ENCODE results near the gene ZW10. TPM values are rescaled to one million over a fixed set of nuclear protein-coding genes. Genes with fewer than 3 reads are reported as not detected.
"Not testable (repeated sequence)": the region's sequence is repeated elsewhere in the genome, so short reads cannot be mapped to it uniquely, and the experiment has no call there.

The ZW10 gene
- total and polyA plus RNA-seq, 2 donors from 2014 or later: 6.7 to 11.0 TPM

- Histone ChIP-seq H3K36me3 (ENCODE audit: control insufficient read depth in 2 of 3, insufficient read depth in 3 of 3, low read length in 3 of 3) (no peaks in the 10 kb centered on the region), H3K4me3 (ENCODE audit: low read length in 3 of 3) (no peak overlapping the region), H3K9ac (ENCODE audit: low read length in 3 of 3) (no peak overlapping the region), H3K27ac (ENCODE audit: low read depth in 2 of 2, low read length in 2 of 2) (no peak overlapping the region), H3K27me3 (ENCODE audit: control insufficient read depth, insufficient read depth, low read length) (no peaks in the 10 kb centered on the region), H3K9me3 (ENCODE audit: control insufficient read depth in 2 of 3, insufficient read depth in 1 of 3, low read length in 3 of 3) (no peaks in the 10 kb centered on the region), H3K4me1 (ENCODE audit: control insufficient read depth in 2 of 3, insufficient read depth in 2 of 3, low read depth in 1 of 3, low read length in 3 of 3) (no peaks in the 10 kb centered on the region)
- no peak for TF ChIP-seq CTCF (IDR thresholded peaks at IDR 0.05; ENCODE audit: borderline replicate concordance, extremely low read depth, insufficient read depth)
- FAIRE-seq (no peak), DNase-seq (no peak)
- intact Hi-C loops (cut with DNase I): no loop called here
Observed at GRCh38 chr11:113789675-113790320, 16.3 kb upstream of the ZW10 start.

GRCh38 chr11:113789016-113789415 is 15.5 kb upstream of the ZW10 start:
- H3K4me3 ChIP-seq (ENCODE audit: low read length in 3 of 3); H3K27me3 ChIP-seq (ENCODE audit: control insufficient read depth, insufficient read depth, low read length); H3K27ac ChIP-seq (ENCODE audit: low read depth in 2 of 2, low read length in 2 of 2); H3K36me3 ChIP-seq (ENCODE audit: control insufficient read depth in 2 of 3, insufficient read depth in 3 of 3, low read length in 3 of 3); H3K9me3 ChIP-seq (ENCODE audit: control insufficient read depth in 2 of 3, insufficient read depth in 1 of 3, low read length in 3 of 3); intact Hi-C loops (cut with DNase I); H3K4me1 ChIP-seq (ENCODE audit: control insufficient read depth in 2 of 3, insufficient read depth in 2 of 3, low read depth in 1 of 3, low read length in 3 of 3); FAIRE-seq; H3K9ac ChIP-seq (ENCODE audit: low read length in 3 of 3); DNase-seq: not testable (repeated sequence)

- DNase-seq: no peak
- intact Hi-C loops (cut with DNase I): no loop called here
- Histone ChIP-seq H3K4me1 (ENCODE audit: control insufficient read depth in 2 of 3, insufficient read depth in 2 of 3, low read depth in 1 of 3, low read length in 3 of 3) (peaks cover 0 to 3% (median 0%) of the 10 kb centered on the region in 3 donors), H3K4me3 (ENCODE audit: low read length in 3 of 3) (no peak overlapping the region), H3K36me3 (ENCODE audit: control insufficient read depth in 2 of 3, insufficient read depth in 3 of 3, low read length in 3 of 3) (no peaks in the 10 kb centered on the region), H3K9ac (ENCODE audit: low read length in 3 of 3) (no peak overlapping the region), H3K27ac (ENCODE audit: low read depth in 2 of 2, low read length in 2 of 2) (no peak overlapping the region), H3K27me3 (ENCODE audit: control insufficient read depth, insufficient read depth, low read length) (no peaks in the 10 kb centered on the region), H3K9me3 (ENCODE audit: control insufficient read depth in 2 of 3, insufficient read depth in 1 of 3, low read length in 3 of 3) (no peaks in the 10 kb centered on the region)
- TF ChIP-seq CTCF (IDR thresholded peaks at IDR 0.05; ENCODE audit: borderline replicate concordance, extremely low read depth, insufficient read depth): no peak
- no peak for FAIRE-seq
Observed at GRCh38 chr11:113782134-113782533, 8.6 kb upstream of the ZW10 start.

- Histone ChIP-seq H3K9me3 (ENCODE audit: control insufficient read depth in 2 of 3, insufficient read depth in 1 of 3, low read length in 3 of 3) (no peaks in the 10 kb centered on the region), H3K4me1 (ENCODE audit: control insufficient read depth in 2 of 3, insufficient read depth in 2 of 3, low read depth in 1 of 3, low read length in 3 of 3) (peaks cover 0 to 3% (median 0%) of the 10 kb centered on the region in 3 donors), H3K27ac (ENCODE audit: low read depth in 2 of 2, low read length in 2 of 2) (no peak overlapping the region), H3K9ac (ENCODE audit: low read length in 3 of 3) (no peak overlapping the region), H3K36me3 (ENCODE audit: control insufficient read depth in 2 of 3, insufficient read depth in 3 of 3, low read length in 3 of 3) (no peaks in the 10 kb centered on the region), H3K4me3 (ENCODE audit: low read length in 3 of 3) (no peak overlapping the region), H3K27me3 (ENCODE audit: control insufficient read depth, insufficient read depth, low read length) (no peaks in the 10 kb centered on the region)
- no peak for FAIRE-seq
- intact Hi-C loops (cut with DNase I): no loop called here
- no peak for TF ChIP-seq CTCF (IDR thresholded peaks at IDR 0.05; ENCODE audit: borderline replicate concordance, extremely low read depth, insufficient read depth)
- no peak for DNase-seq
Observed at GRCh38 chr11:113781682-113782081, 8.2 kb upstream of the ZW10 start.
